GM21717 (cell line): ENCODE measurements around the gene FCF1.

ENCODE experiments used
- ATAC-seq: cut with Tn5 transposase; IDR thresholded peaks from one replicate; pipeline ENCODE4 v1.9.1; 2021; ENCODE audit warnings: mild to moderate bottlenecking, moderate library complexity; ENCODE audit not compliant: unreplicated experiment

The FCF1 gene, protein sequence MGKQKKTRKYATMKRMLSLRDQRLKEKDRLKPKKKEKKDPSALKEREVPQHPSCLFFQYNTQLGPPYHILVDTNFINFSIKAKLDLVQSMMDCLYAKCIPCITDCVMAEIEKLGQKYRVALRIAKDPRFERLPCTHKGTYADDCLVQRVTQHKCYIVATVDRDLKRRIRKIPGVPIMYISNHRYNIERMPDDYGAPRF

GRCh38 chr14:74712499-74713394, at the start of gene FCF1, which contains the start of gene AREL1:
Gene FCF1, plus strand, starts transcription at chr14:74713144. Its CDS starts 54 bp downstream, at chr14:74713198.
Gene AREL1, minus strand, starts transcription at chr14:74713080. Its CDS starts 27,465 bp downstream, at chr14:74685615.
- ATAC-seq, result peak; percentile 93

- no peak for ATAC-seq
Observed at GRCh38 chr14:74663884-74664283, 49.1 kb upstream of the FCF1 start.

GRCh38 chr14:74664717-74665116, 48.2 kb upstream of the FCF1 start:
- no peak for ATAC-seq

GRCh38 chr14:74667758-74668157, 45.2 kb upstream of the FCF1 start:
- no peak for ATAC-seq

DNA sequence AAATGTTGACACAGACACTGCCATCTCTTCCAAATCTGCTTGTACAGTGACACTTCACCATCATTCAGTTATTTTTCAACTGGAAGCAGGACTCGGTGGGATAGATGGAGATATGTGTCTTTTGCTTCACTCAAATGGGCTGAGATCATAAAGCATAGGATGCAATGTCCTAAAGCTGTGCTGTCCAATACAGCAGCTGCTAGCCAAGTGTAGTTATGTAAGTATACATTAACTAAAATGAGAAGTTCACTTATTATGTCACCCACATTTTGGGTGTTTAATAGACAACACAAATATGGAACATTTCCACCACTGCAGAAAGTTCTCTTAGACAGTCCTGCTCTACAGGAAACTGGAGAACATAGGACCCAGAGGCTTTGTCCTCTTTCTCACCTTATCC, 43.7 kb upstream of the FCF1 start:
- ATAC-seq, result no peak

GRCh38 chr14:74669846-74670245, 43.1 kb upstream of the FCF1 start:
- ATAC-seq, result no peak

GRCh38 chr14:74670726-74671411, 42.1 kb upstream of the FCF1 start:
- no peak for ATAC-seq

- ATAC-seq, result no peak
Observed at GRCh38 chr14:74671789-74672188, 41.2 kb upstream of the FCF1 start.

GRCh38 chr14:74673768-74674167, 39.2 kb upstream of the FCF1 start:
- ATAC-seq, result no peak

DNA sequence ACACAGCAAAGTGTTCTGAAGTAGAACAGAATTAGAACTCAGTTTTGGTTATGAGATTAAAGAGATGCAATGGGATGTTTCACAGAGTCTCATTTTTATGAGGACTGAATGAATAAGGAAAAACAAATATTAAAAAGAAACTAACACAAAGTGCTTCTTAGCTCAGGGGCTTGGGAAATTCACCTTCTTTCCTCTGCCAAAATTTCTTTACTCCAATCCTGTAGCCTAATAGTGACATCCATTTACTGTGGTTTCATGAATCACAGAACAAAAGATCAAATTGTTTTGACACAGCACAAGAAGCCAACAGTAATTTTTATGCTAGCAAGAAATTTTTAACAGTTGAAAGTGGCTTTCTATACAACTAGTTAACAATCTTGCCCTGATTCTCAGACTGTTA, 37.7 kb upstream of the FCF1 start:
- ATAC-seq, result no peak

GRCh38 chr14:74682169-74682952, 30.6 kb upstream of the FCF1 start:
- ATAC-seq, result no peak

DNA sequence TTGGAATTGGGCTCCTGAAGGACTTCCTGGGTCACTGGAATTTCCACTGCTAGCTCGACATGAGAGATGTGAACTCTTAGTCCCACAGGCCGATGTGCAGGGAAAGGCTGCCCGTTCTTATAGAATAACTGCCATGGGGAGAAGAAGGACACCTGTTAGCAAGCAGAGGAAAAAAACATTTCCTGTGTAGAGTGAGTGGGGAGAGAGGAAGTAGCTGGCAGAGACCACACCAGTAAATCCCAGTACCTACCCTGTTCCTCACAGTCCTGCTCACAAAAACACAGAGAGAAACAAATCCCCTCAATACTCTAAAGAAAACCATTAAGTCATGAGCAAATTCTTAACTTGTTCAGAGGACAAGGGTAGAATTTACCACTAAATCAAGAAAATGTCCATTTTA, 29.5 kb upstream of the FCF1 start:
- no peak for ATAC-seq

DNA sequence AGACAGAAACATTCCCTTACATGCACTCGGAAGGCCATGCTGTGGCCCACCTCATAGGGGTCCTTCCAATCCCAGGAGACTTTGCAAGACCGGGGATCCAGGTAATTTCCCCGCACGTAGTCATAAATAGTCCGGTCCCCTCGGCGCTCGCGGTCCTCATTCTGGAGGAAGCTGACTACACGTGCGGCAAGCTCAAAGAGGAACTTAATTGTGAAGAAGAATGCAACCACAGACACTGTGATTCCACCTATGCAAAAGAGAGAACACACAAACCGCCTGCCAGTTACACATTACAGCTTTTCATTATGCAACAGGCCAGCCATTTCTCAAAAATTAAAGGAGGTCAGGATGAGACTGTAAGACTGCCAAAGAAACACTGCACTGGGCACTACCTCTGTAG, 28.5 kb upstream of the FCF1 start:
- ATAC-seq, result no peak

GRCh38 chr14:74685056-74685455, 27.9 kb upstream of the FCF1 start:
- ATAC-seq, result no peak

DNA sequence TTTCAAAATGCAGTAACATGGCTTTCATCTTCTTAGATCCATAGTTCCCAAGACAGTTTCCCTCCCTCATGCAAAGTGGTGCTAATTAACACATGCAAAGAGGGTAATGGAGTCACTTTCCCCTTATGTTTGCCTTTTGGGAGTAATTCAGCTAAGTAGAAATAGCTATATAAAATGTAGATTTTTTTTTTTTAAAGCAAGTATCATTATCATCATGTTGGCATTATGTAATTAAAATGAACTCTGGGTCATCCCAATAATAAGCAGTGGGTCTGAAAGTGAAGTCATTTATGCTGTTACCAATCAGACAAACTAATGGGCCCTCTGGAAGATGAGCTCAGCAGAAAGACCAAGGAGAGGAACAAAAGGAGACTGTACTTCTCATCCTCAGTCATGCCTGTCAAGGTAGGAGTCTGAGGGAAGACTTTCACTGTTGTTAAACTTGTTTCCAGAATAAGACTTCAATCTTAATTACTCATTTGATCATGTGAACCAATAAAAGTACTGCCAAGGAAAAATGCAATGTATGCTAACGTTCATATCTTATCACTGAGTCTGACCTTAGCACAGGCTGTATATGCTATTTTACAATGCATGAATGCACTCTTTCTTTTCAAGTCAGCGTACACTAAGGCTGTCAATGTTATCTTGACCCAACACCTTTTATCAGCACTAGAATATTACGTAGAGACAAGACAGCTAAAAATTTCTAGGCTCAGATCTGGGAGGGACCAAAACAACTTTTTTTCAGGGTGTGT, 26.8 kb upstream of the FCF1 start:
- ATAC-seq, result no peak

DNA sequence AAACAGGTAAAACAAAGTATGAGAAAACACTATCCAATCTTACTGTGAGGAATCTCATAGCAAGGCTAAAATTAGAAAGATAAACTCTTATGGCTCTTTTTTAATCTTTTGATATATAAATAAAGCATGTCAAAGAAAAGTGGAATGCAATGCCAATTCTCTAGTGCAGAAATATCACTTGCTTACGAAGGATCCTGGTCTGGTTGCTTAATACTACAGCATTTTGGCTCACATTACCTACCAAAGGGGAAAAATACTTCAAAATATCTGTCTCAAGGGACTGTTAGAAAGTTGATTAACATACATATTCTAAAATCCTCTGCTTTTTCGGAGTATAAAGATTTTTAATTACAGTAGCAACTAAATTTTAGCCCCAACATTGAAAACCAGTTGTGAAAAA, 21.5 kb upstream of the FCF1 start:
- no peak for ATAC-seq

GRCh38 chr14:74693191-74693590, 19.8 kb upstream of the FCF1 start:
- ATAC-seq, result no peak

GRCh38 chr14:74695406-74695805, 17.5 kb upstream of the FCF1 start:
- ATAC-seq, result no peak

DNA sequence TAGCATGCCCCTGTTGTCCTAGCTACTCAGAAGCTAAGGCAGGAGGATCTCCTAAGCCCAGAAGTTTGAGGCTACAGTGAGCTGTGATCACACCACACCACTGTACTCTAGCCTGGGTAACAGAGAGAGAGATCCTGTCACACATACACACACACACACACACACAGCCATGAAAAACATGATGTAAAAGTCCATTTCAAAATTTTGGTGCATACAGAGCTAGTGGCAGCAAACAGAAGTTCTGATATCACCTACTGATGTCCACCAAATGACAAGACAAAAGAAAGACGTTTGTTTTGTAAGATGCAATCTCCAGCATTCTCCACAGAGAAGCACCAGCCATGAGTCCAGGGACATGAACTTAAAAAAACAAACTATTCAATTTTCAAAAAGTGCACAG, 15.9 kb upstream of the FCF1 start:
- ATAC-seq, result no peak

- no peak for ATAC-seq
Observed at GRCh38 chr14:74697543-74697942, 15.4 kb upstream of the FCF1 start.
